Stimulated activated CD8-positive, alpha-beta memory T cell treated with anti-CD3 and anti-CD28 coated beads, Interleukin-4, amount 100 ng/mL, for 24 hours (primary cell): ENCODE data around the gene CDH12.
"Not testable (repeated sequence)": the region's sequence is repeated elsewhere in the genome, so short reads cannot be mapped to it uniquely, and the experiment has no call there.

ENCODE experiments used
- DNase-seq: peaks from one replicate; pipeline ENCODE4 v3.0.0-alpha.2; 2020; ENCODE audit warnings: low read depth

The CDH12 gene

GRCh38 chr5:22001097-22001496 lies 852.0 kb downstream of the CDH12 start:
- not testable (repeated sequence) for DNase-seq

- DNase-seq, result not testable (repeated sequence)
These were observed 867.3 kb downstream of the CDH12 start for GRCh38 chr5:21985799-21986198.

GRCh38 chr5:21951571-21951970 lies 901.6 kb downstream of the CDH12 start:
- not testable (repeated sequence) for DNase-seq

- no peak for DNase-seq
These were observed 922.0 kb downstream of the CDH12 start for GRCh38 chr5:21931116-21931515.

GRCh38 chr5:21919414-21920022 lies 933.6 kb downstream of the CDH12 start:
- no peak for DNase-seq

- DNase-seq, result no peak
These were observed 934.7 kb downstream of the CDH12 start for GRCh38 chr5:21918451-21918850.

GRCh38 chr5:21910731-21911130 lies 942.4 kb downstream of the CDH12 start:
- no peak for DNase-seq

GRCh38 chr5:21895766-21896350 lies 957.3 kb downstream of the CDH12 start:
- no peak for DNase-seq

GRCh38 chr5:21893161-21893560 lies 960.0 kb downstream of the CDH12 start:
- no peak for DNase-seq

- DNase-seq, result no peak
These were observed 963.6 kb downstream of the CDH12 start for GRCh38 chr5:21889581-21889980.

- DNase-seq, result no peak
These were observed 970.9 kb downstream of the CDH12 start for GRCh38 chr5:21882074-21882745.

GRCh38 chr5:21880164-21880563 lies 973.0 kb downstream of the CDH12 start:
- no peak for DNase-seq

GRCh38 chr5:21862986-21863385 lies 990.2 kb downstream of the CDH12 start:
- DNase-seq, result no peak

- no peak for DNase-seq
These were observed 994.7 kb downstream of the CDH12 start for GRCh38 chr5:21858441-21858840.

GRCh38 chr5:21856987-21857386 lies 996.2 kb downstream of the CDH12 start:
- DNase-seq, result no peak

- DNase-seq, result no peak
These were observed 1005.8 kb downstream of the CDH12 start for GRCh38 chr5:21847300-21847699.

GRCh38 chr5:21844960-21845359 lies 1008.2 kb downstream of the CDH12 start:
- no peak for DNase-seq

- DNase-seq, result no peak
These were observed 1018.3 kb downstream of the CDH12 start for GRCh38 chr5:21834863-21835262.

GRCh38 chr5:21831145-21831787 lies 1021.9 kb downstream of the CDH12 start:
- DNase-seq, result no peak

- no peak for DNase-seq
These were observed 1026.3 kb downstream of the CDH12 start for GRCh38 chr5:21826884-21827283.

GRCh38 chr5:21823588-21823987 lies 1029.6 kb downstream of the CDH12 start:
- no peak for DNase-seq

- no peak for DNase-seq
These were observed 1030.0 kb downstream of the CDH12 start for GRCh38 chr5:21823076-21823574.

GRCh38 chr5:21820527-21820926 lies 1032.6 kb downstream of the CDH12 start:
- DNase-seq, result no peak
